NT2/D1 (cell line): ENCODE data around the gene ODC1.

Experiments
- SUZ12 ChIP-seq: IDR thresholded peaks from 2 replicates; pipeline ENCODE4 v1.6.1; 2011; ENCODE audit not compliant: insufficient read length, insufficient read depth; ENCODE audit errors: extremely low read depth
- ZNF274 ChIP-seq: IDR thresholded peaks from 2 replicates; pipeline ENCODE4 v1.6.1; 2011; ENCODE audit warnings: mild to moderate bottlenecking, low read depth, low read length

- TF ChIP-seq SUZ12 (no peak), ZNF274 (no peak)
Observed at GRCh38 chr2:10462178-10463083, 14.3 kb upstream of the ODC1 start.
